HL-60 (cell line): ENCODE measurements around the gene GORAB.

Experiments
- POLR2AphosphoS5 ChIP-seq: IDR thresholded peaks from 2 replicates; pipeline ENCODE4 v1.6.1; 2012; ENCODE audit warnings: low read depth
- SPI1 ChIP-seq: IDR thresholded peaks from 2 replicates; pipeline ENCODE4 v1.6.1; 2012; ENCODE audit warnings: low read depth, mild to moderate bottlenecking, borderline replicate concordance
- TF ChIP-seq, protein P1 (sequence below): IDR thresholded peaks from one replicate; pipeline ENCODE4 v1.5.1; 2011; ENCODE audit warnings: low read length, control low read depth, inconsistent platforms; ENCODE audit not compliant: insufficient read depth
- TF ChIP-seq, protein P2 (sequence below): IDR thresholded peaks from 2 replicates; pipeline ENCODE4 v1.6.1; 2012; ENCODE audit warnings: low read depth; ENCODE audit not compliant: insufficient replicate concordance

DNA sequence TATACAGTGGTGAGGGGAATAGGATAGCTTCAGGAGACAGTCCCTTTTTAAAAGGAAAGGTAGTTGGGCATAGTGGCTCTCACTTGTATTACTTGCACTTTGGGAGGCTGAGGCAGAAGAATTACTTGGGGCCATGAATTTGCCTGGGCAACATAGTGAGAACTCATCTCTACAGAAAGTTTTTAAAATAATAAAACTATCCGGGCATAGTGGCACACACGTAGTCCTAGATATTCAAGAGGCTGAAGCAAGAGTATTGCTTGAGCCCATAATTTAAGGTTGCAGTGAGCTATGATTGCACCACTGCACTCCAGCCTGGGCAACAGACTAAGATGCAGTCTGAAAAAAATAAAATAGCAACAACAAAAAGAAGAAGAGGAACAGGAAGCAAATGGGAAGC, 27.2 kb downstream of the GORAB start:
- TF ChIP-seq, protein P1, sequence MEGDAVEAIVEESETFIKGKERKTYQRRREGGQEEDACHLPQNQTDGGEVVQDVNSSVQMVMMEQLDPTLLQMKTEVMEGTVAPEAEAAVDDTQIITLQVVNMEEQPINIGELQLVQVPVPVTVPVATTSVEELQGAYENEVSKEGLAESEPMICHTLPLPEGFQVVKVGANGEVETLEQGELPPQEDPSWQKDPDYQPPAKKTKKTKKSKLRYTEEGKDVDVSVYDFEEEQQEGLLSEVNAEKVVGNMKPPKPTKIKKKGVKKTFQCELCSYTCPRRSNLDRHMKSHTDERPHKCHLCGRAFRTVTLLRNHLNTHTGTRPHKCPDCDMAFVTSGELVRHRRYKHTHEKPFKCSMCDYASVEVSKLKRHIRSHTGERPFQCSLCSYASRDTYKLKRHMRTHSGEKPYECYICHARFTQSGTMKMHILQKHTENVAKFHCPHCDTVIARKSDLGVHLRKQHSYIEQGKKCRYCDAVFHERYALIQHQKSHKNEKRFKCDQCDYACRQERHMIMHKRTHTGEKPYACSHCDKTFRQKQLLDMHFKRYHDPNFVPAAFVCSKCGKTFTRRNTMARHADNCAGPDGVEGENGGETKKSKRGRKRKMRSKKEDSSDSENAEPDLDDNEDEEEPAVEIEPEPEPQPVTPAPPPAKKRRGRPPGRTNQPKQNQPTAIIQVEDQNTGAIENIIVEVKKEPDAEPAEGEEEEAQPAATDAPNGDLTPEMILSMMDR = no peak
- TF ChIP-seq POLR2AphosphoS5 (no peak), SPI1 (no peak)
- TF ChIP-seq, protein P2, sequence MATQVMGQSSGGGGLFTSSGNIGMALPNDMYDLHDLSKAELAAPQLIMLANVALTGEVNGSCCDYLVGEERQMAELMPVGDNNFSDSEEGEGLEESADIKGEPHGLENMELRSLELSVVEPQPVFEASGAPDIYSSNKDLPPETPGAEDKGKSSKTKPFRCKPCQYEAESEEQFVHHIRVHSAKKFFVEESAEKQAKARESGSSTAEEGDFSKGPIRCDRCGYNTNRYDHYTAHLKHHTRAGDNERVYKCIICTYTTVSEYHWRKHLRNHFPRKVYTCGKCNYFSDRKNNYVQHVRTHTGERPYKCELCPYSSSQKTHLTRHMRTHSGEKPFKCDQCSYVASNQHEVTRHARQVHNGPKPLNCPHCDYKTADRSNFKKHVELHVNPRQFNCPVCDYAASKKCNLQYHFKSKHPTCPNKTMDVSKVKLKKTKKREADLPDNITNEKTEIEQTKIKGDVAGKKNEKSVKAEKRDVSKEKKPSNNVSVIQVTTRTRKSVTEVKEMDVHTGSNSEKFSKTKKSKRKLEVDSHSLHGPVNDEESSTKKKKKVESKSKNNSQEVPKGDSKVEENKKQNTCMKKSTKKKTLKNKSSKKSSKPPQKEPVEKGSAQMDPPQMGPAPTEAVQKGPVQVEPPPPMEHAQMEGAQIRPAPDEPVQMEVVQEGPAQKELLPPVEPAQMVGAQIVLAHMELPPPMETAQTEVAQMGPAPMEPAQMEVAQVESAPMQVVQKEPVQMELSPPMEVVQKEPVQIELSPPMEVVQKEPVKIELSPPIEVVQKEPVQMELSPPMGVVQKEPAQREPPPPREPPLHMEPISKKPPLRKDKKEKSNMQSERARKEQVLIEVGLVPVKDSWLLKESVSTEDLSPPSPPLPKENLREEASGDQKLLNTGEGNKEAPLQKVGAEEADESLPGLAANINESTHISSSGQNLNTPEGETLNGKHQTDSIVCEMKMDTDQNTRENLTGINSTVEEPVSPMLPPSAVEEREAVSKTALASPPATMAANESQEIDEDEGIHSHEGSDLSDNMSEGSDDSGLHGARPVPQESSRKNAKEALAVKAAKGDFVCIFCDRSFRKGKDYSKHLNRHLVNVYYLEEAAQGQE = no peak
